Amniotic stem cell (primary cell): ENCODE results near the gene ATP10A.
"Not testable (repeated sequence)": the region's sequence is repeated elsewhere in the genome, so short reads cannot be mapped to it uniquely, and the experiment has no call there.

ENCODE experiments used
- DNase-seq: peaks from one replicate; lab custom pipeline; 2025; lab: John Stamatoyannopoulos, UW

The ATP10A gene

GRCh38 chr15:25770618-25771337 is 92.3 kb downstream of the ATP10A start:
- no peak for DNase-seq

DNA sequence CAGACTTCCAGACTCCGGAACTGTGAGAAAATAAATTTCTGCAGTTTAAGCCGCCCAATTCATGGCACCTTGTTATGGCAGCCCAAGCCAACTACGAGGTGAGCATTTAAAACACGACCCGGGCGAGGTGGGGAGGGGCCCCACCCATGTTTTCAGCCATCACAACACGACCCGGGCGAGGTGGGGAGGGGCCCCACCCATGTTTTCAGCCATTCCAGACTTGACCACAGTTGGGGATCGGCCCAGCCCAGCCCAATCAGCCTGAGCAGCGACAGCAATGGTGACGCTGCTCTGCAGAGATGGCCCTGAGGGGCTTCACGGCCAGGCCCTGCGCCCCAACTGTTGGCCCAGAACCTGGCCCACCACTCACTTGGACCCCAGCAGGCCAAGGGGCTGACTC is 93.1 kb downstream of the ATP10A start:
- no peak for DNase-seq

GRCh38 chr15:25768271-25768670 is 94.9 kb downstream of the ATP10A start:
- DNase-seq: no peak

DNA sequence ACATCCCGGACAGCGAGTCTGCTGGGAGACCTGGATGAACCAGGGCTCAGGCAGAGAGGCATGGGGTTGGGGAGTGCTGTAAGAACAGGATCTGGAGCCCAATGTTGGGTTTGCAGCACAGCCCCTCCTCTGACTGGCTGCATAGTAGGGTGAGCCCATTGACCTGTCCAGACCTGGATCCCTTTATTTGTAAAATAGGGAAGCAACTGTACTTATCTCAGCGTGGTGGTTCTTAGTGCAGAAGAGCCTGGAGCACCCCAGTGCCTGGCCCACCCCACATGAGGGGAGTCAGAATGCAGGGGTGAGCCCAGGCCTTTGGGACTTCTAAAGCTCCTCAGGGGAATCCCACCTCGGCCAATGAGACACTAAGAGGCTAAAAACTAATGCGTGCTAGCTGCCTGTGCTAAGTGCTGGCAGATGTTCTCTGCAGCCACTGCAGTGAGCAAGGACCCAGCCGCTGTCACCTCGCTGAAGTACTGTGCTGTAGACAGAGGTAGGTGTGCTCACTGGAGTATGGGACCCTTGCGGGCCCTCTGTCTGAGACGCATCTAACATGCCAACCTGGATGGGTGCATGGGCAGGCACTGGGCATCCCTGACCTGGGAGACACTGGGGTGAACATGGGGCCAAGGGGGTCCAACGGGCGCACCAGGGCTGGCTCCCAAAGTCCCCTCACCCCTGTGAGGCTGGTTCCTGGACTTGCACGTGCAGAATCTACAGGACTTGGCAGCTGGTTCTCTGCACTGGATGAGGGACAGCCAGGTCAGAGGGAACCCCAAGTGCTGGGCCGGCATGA is 95.6 kb downstream of the ATP10A start:
- no peak for DNase-seq

- no peak for DNase-seq
These were observed 96.7 kb downstream of the ATP10A start for GRCh38 chr15:25766417-25766816.

DNA sequence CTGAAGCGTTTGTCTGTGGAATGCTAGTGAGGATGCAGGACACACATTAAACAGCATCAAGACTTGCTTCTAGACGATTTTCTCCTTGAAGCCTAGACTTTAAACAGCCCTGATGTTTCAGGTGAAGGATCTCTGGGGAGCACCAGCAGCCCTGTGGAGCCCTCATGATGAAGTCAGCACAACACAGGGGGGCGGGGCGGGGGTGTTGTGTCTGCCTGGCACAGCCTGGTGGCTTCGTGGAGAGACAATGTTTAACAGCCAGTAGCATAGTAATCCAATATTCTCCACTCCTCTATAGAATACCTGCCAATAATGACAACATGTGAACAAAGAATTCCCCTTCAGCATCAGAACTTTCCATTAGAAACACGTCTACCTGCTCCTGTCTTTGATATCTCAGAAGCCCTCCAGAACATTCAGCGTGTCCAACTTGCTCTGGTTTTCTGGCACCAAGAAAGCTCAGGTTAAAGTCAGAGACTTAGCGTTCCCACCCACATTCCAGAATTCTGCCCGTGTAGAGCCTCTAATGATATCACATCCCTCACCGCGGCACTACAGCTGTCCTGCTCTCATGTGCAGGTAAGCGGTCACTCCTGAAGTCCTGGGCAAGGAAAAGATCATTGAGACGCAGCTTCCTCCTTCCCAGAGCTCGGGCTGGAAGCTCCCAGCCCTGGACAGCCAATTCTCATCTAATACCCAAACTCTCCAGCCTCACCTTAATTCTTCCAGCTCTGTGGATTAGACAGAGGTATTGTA is 98.0 kb downstream of the ATP10A start:
- DNase-seq: no peak

DNA sequence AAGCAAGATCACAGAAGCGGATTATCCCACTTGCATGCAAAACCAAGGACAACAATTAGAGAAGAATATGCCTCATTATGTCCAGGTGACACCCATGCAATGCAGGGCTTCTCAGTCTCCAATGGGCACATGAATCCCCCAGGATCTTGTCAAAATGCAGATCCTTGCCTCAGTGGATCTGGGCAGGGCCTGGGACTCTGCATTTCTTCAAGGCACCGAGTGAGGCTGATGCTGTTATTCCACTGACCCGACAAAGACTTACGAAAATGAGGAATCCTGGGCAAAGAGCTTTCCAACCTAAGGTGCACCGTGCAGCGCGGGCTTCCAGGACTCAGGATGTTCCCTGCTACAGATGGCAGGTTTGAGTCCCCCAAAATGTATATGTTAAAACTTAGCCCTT is 99.2 kb downstream of the ATP10A start:
- DNase-seq: no peak

GRCh38 chr15:25763331-25763751 is 99.8 kb downstream of the ATP10A start:
- DNase-seq: no peak

DNA sequence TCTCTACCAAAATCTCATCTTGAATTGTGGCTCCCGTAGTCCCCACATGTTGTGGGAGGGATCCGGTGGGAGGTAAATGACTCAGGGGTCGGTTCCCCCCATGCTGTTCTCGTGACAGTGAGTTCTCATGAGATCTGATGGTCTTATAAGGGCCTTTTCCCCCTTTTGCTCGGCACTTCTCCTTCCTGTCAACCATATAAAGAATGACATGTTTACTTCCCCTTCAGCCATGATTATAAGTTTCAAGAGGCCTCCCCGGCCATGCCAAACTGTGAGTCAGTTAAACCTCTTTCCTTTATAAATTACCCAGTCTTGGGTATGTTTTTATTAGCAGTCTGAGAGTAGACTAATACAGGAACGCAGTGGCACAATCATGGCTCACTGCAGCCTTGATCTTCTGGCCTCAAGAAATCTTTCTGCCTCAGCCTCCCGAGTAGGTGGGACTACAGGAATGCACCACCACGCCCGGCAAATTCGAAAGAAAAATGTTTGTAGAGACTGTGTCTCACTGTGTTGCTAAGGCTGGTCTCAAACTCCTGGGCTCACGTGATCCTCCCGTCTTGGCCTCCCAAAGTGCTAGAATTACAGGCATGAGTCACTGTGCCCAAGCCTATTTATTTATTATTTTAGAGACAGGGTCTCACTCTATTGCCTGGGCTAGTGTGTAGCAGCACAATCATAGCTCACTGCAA is 101.0 kb downstream of the ATP10A start:
- no peak for DNase-seq

GRCh38 chr15:25759421-25759820 is 103.7 kb downstream of the ATP10A start:
- DNase-seq: no peak

DNA sequence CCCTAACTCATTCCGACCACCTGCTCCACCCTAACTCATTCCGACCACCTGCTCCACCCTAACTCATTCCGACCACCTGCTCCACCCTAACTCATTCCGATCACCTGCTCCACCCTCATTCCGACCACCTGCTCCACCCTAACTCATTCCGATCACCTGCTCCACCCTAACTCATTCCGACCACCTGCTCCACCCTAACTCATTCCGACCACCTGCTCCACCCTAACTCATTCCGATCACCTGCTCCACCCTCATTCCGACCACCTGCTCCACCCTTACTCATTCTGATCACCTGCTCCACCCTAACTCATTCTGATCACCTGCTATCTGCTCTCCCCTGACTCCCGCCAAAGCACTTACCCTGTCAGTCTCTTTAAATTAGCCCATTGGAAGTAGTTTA is 104.5 kb downstream of the ATP10A start:
- DNase-seq: not testable (repeated sequence)

DNA sequence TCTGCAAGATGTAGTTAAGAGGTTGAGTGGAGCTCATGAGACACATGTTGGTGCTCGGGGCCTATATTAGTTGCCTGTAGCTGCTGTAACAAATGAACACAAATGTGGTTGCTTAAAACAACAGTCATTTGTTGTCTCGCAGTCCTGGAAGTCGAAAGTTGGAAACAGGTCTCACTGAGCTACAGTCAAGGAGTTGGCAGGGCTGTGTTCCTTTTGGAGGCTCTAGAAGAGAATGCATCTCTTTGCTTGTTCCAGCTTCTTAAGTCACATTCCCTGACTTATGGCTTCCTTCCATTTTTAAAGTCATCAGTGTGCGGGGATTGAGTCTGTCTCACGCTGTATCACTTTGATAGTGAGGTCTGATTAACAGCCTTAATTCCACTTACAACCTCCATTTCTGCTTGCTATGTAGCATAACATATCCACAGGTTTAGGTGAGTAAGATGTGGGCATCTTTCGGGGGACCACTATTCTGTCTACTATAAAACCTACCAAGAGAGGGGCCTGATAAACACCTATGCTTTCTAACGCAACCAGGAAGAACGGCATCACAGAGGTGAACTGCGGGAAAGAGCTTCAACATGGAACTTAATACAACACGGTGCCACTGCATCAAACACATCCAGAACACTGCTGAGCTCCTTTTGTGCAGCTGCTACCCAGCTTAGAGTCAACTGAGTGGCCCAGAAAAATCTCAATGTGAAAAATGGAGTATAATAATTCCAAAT is 119.4 kb downstream of the ATP10A start:
- DNase-seq: no peak

- DNase-seq: no peak
These were observed 120.2 kb downstream of the ATP10A start for GRCh38 chr15:25742776-25743547.

DNA sequence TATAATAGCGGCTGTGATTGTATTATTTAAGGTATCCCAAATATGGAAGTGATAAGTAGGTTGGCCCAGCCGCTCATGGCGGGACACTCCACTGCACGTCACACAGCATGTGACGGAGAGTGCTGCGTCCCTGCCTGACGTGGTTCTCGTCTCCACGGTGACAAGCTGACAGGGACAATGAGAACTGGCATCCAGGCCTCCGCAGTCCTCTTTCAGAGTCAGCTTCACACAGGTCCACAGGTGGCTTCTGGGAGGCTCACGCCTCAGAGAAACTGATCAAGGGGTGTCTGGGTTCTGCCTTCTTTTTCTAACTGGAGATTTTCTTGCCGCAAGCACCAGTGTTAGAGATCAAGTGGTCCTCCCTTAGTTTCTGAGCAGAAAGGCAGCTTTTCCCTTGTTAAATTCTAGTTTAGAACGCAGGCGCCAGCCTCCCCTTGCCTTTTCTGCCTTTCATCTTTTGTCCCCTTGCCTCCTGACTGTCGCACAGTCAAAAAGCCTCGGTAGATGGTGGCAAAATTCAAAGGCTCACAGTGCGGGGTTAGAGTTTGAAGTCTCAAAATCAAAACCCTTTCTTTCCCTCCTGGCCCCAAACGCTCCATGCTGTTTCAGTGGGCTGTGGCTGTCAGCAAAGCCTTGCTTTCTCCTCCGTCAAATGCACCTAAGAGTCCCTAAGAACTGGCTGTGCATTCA is 120.9 kb downstream of the ATP10A start:
- DNase-seq: no peak

DNA sequence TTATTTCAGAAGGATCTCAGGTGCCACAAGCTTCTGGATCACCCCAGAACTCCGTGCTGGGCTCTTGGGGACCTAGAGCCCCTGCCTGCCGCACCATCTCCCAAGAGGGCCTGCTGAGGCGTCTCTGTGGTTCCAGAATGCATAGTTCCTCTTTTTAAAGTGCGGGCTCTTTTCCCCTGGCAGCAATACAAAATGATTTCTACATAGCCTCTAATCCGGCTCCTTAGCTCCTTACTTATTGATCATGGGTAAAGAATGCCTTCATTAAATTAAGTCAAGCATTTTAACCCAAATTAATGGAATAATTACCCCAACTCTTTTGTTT is 121.9 kb downstream of the ATP10A start:
- no peak for DNase-seq

DNA sequence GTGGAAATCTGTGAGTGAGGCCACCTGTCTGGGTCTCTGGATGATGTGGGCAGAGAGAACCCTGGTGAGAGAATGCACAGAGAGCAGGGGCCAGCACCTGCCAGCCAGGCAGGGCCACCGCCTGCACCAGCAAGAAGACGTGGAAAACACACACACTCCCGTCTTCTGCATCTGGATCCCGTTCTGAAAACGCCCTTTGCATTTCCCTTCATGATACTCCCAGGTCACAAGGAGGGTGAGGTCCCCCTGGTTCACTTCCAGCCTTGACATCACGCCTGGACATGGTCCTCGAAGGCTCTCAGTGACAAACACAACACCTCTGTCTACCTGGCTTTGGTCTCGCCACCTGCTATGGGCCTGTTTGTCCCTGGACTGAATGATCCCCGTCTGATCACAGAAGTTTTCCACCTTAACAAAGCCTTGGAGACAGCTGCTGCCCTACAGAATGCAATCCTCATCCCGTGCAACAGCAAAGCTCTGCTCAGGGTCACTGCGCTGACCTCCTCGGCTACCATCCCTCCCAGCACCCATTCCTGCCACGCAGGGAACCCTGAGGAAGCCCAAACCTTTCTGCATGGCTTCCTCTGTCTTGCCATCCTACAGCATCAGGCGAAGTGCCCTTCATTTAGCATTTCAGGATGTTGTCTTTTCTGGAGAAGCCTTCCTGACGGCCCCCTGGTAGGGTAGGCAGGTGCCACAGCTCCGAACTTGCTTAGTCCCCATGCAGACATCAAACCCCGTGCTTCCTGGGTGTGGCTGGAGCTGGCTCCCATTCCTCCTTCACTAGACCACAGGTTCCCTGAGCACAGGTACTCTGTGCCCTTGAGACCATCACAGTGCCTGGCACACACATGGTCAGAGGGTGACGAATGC is 122.5 kb downstream of the ATP10A start:
- DNase-seq: no peak

DNA sequence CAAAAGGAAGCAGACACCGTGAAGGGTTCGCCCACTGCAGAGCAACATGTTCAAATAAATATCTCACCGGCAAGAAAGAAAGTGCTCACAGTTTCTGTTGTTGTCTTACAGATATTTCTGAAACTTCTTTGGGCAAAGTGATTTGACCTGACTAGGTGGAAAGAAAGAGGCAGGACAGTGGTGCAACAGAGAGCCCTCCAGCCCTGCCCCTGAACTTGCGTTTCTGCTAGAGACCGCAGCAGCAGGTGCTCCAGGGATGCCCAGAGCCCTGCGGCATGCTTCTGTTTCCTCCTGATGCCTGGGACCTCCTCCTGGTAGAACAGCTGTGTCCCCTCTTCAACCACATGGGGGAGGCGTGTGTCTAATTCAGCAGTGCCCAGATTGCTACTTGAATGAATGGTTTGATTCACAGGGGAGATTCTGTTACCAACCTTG is 123.4 kb downstream of the ATP10A start:
- DNase-seq: no peak

- no peak for DNase-seq
These were observed 124.8 kb downstream of the ATP10A start for GRCh38 chr15:25738171-25738965.
